ENCODE measurements around the gene PIK3AP1. TPM values are rescaled to one million over a fixed set of nuclear protein-coding genes. Genes with fewer than 3 reads are reported as not detected.

Gene PIK3AP1
- total and polyA plus RNA-seq, 10 of the 15 experiments (the other 5 are each of a cell fraction or from before 2014, with no cell fraction given) = 26.2 to 306 (median 119) TPM

DNA sequence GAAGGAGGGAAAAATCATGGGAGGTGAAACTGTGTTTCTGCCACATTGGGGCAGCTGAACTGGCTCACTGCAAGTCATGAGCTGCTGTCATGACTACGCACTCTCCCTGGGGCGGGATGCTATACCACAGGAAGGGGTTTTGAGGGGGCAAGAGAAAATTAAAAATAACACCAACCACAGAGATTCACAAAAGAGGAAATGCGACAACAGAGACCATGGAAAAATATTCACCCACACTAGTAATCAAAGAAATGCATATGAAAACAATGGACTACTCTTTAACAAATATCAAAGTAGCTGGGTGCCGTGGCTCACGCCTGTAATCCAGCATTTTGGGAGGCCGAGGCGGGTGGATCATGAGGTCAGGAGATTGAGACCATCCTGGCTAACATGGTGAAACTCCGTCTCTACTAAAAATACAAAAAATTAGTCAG lies 68.3 kb downstream of the PIK3AP1 start (continued):
- TF ChIP-seq, protein P1, sequence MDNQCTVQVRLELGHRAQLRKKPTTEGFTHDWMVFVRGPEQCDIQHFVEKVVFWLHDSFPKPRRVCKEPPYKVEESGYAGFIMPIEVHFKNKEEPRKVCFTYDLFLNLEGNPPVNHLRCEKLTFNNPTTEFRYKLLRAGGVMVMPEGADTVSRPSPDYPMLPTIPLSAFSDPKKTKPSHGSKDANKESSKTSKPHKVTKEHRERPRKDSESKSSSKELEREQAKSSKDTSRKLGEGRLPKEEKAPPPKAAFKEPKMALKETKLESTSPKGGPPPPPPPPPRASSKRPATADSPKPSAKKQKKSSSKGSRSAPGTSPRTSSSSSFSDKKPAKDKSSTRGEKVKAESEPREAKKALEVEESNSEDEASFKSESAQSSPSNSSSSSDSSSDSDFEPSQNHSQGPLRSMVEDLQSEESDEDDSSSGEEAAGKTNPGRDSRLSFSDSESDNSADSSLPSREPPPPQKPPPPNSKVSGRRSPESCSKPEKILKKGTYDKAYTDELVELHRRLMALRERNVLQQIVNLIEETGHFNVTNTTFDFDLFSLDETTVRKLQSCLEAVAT (IDR thresholded peaks at IDR 0.05) = peak; percentile 92
- TF ChIP-seq, protein P2, sequence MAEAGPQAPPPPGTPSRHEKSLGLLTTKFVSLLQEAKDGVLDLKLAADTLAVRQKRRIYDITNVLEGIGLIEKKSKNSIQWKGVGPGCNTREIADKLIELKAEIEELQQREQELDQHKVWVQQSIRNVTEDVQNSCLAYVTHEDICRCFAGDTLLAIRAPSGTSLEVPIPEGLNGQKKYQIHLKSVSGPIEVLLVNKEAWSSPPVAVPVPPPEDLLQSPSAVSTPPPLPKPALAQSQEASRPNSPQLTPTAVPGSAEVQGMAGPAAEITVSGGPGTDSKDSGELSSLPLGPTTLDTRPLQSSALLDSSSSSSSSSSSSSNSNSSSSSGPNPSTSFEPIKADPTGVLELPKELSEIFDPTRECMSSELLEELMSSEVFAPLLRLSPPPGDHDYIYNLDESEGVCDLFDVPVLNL (IDR thresholded peaks at IDR 0.05; ENCODE audit: low read depth, low read length) = no peak
- TF ChIP-seq SMAD1 (IDR thresholded peaks at IDR 0.05; ENCODE audit: low read depth, partially characterized antibody) (no peak), MTA3 (IDR thresholded peaks at IDR 0.05; ENCODE audit: borderline replicate concordance, low read length) (peak; percentile 82; the same call in 1 of the 2 replicates), IKZF2 (IDR thresholded peaks at IDR 0.05) (peak; percentile 99), ZBED1 (IDR thresholded peaks at IDR 0.05; ENCODE audit: borderline replicate concordance) (peak; percentile 77; the same call in 1 of the 2 replicates), JUND (IDR thresholded peaks at IDR 0.05; ENCODE audit: low read depth, low read length) (no peak), BCL11A (IDR thresholded peaks at IDR 0.05; ENCODE audit: low read depth, low read length) (peak; percentile 66; the same call in 1 of the 2 replicates), EP300 (IDR thresholded peaks at IDR 0.05; ENCODE audit: borderline replicate concordance in 1 of 2, control insufficient read depth in 1 of 2, low read depth in 2 of 2, low read length in 2 of 2) (peak; percentile 85 to 95), CHD1 (IDR thresholded peaks at IDR 0.05; ENCODE audit: low read depth, low read length) (no peak), FOS (IDR thresholded peaks at IDR 0.05; ENCODE audit: borderline replicate concordance, extremely low read depth, insufficient read length) (no peak), RAD51 (IDR thresholded peaks at IDR 0.05) (peak; percentile 40; the same call in 1 of the 2 replicates), ZNF217 (IDR thresholded peaks at IDR 0.05) (peak; percentile 42; the same call in 1 of the 2 replicates), FOXK2 (IDR thresholded peaks at IDR 0.05) (peak; percentile 30; the same call in 1 of the 2 replicates), FOXM1 (IDR thresholded peaks at IDR 0.05; ENCODE audit: low read depth, low read length) (peak; percentile 80; the same call in 1 of the 2 replicates), BHLHE40 (IDR thresholded peaks at IDR 0.05; ENCODE audit: borderline replicate concordance in 1 of 2, low read depth in 2 of 2, low read length in 1 of 2) (peak; percentile 75 to 77; a peak in 3 of 4 replicates), TBL1XR1 (IDR thresholded peaks at IDR 0.05; ENCODE audit: low read depth, low read length) (peak; percentile 94), HDAC6 (IDR thresholded peaks at IDR 0.05; ENCODE audit: unreplicated experiment) (no peak), STAT3 (IDR thresholded peaks at IDR 0.05; ENCODE audit: low read depth, low read length) (no peak), NFXL1 (IDR thresholded peaks at IDR 0.05; ENCODE audit: borderline replicate concordance) (no peak), MXI1 (IDR thresholded peaks at IDR 0.05; ENCODE audit: low read depth, low read length) (peak; percentile 82; the same call in 1 of the 2 replicates), SP1 (IDR thresholded peaks at IDR 0.05; ENCODE audit: low read depth, low read length) (peak; percentile 15)
- TF ChIP-seq, protein P3, sequence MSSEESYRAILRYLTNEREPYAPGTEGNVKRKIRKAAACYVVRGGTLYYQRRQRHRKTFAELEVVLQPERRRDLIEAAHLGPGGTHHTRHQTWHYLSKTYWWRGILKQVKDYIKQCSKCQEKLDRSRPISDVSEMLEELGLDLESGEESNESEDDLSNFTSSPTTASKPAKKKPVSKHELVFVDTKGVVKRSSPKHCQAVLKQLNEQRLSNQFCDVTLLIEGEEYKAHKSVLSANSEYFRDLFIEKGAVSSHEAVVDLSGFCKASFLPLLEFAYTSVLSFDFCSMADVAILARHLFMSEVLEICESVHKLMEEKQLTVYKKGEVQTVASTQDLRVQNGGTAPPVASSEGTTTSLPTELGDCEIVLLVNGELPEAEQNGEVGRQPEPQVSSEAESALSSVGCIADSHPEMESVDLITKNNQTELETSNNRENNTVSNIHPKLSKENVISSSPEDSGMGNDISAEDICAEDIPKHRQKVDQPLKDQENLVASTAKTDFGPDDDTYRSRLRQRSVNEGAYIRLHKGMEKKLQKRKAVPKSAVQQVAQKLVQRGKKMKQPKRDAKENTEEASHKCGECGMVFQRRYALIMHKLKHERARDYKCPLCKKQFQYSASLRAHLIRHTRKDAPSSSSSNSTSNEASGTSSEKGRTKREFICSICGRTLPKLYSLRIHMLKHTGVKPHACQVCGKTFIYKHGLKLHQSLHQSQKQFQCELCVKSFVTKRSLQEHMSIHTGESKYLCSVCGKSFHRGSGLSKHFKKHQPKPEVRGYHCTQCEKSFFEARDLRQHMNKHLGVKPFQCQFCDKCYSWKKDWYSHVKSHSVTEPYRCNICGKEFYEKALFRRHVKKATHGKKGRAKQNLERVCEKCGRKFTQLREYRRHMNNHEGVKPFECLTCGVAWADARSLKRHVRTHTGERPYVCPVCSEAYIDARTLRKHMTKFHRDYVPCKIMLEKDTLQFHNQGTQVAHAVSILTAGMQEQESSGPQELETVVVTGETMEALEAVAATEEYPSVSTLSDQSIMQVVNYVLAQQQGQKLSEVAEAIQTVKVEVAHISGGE (CRISPR knock-in tag; IDR thresholded peaks at IDR 0.05) = no peak
- TF ChIP-seq, protein P4, sequence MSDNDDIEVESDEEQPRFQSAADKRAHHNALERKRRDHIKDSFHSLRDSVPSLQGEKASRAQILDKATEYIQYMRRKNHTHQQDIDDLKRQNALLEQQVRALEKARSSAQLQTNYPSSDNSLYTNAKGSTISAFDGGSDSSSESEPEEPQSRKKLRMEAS (IDR thresholded peaks at IDR 0.05; ENCODE audit: low read depth, low read length) = no peak
- TF ChIP-seq, protein P5, sequence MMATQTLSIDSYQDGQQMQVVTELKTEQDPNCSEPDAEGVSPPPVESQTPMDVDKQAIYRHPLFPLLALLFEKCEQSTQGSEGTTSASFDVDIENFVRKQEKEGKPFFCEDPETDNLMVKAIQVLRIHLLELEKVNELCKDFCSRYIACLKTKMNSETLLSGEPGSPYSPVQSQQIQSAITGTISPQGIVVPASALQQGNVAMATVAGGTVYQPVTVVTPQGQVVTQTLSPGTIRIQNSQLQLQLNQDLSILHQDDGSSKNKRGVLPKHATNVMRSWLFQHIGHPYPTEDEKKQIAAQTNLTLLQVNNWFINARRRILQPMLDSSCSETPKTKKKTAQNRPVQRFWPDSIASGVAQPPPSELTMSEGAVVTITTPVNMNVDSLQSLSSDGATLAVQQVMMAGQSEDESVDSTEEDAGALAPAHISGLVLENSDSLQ (IDR thresholded peaks at IDR 0.05) = peak; percentile 83

Data from GM12878 (cell line).